Embryonic facial prominence (tissue), 1 donor: Measurements from ENCODE around the gene OLIG1.

ENCODE experiments used
- DNase-seq: peaks from one replicate; pipeline ENCODE4 v3.0.0-alpha.2; 2016; ENCODE audit errors: extremely low spot score

OLIG1 gene

GRCh38 chr21:33069994-33070743 lies at the start of gene OLIG1:
Gene OLIG1 (plus strand): TSS chr21:33070141. CDS start chr21:33070247, 106 bp downstream.
- DNase-seq, result no peak

DNA sequence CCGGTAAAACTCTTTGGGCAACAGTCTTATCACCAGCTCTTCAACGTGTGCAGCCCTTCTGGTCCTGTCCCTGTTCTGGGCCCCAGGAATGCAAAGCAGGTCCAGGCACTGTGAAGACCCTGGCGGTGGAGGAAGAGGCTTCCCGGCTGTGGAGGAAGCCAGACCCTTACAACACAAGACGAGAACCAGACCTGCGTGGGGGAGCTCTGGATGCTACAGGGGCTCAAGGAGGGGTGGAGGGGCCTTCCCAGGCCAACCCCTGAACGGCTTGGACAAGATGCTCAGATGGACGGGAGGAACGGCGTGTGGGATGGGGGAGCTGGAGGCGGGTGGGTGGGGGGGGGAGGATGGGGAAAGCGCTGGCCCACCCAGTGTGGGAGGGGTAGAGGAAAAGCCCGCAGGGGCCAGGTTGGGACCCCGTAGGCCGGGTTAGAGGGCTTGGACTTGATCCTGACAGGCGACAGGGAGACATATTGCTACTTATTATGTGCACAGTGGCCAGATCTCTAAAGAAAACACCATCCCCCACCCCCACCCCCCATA lies 49.3 kb upstream of the OLIG1 start:
- no peak for DNase-seq

- DNase-seq, result no peak
These were observed 48.8 kb upstream of the OLIG1 start for GRCh38 chr21:33021150-33021549.

DNA sequence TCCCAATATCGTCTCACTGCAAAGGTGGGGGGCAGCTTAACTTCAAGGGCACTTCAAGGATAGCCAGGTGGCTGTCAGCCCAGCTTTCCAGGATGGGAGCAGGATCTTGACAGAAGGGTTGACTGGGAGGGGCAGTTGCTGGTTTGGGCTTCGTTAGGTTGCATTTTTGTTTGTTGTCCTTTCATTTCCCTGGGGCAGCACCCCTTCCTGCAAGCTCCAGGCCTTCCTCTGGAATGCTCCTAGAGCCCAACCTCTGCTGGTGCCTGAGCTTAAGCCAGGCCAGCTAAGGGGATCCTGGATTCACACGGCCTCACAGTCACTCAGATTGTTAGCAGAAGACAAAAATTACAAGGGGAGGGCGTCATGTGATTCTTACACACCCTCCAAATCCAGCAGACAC lies 48.3 kb upstream of the OLIG1 start:
- DNase-seq, result no peak

DNA sequence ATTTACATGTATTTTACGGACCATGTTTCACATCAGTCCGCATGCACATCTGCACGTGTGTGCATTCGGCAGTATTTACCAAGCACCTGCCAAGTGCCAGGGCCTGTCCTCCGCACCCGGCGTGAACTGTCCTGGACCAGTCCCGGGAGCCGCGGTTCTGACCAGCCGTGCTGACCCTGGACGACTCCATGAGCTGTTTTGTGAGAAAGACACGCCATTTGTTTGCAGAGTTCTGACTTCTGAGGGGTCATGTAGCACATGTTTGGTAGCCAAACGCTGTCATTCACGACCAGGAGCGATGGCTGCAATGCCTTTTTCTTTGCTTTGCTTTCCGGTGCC lies 47.5 kb upstream of the OLIG1 start:
- no peak for DNase-seq

GRCh38 chr21:33022828-33023573 lies 46.9 kb upstream of the OLIG1 start:
- no peak for DNase-seq

DNA sequence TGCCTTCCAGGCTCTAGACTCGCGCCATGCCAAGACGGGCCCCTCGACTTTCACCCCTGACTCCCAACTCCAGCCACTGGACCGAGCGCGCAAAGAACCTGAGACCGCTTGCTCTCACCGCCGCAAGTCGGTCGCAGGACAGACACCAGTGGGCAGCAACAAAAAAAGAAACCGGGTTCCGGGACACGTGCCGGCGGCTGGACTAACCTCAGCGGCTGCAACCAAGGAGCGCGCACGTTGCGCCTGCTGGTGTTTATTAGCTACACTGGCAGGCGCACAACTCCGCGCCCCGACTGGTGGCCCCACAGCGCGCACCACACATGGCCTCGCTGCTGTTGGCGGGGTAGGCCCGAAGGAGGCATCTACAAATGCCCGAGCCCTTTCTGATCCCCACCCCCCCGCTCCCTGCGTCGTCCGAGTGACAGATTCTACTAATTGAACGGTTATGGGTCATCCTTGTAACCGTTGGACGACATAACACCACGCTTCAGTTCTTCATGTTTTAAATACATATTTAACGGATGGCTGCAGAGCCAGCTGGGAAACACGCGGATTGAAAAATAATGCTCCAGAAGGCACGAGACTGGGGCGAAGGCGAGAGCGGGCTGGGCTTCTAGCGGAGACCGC lies 46.3 kb upstream of the OLIG1 start:
- no peak for DNase-seq

- DNase-seq, result no peak
These were observed 45.5 kb upstream of the OLIG1 start for GRCh38 chr21:33024201-33025103.

GRCh38 chr21:33025106-33025488 lies 44.8 kb upstream of the OLIG1 start:
- DNase-seq, result no peak

DNA sequence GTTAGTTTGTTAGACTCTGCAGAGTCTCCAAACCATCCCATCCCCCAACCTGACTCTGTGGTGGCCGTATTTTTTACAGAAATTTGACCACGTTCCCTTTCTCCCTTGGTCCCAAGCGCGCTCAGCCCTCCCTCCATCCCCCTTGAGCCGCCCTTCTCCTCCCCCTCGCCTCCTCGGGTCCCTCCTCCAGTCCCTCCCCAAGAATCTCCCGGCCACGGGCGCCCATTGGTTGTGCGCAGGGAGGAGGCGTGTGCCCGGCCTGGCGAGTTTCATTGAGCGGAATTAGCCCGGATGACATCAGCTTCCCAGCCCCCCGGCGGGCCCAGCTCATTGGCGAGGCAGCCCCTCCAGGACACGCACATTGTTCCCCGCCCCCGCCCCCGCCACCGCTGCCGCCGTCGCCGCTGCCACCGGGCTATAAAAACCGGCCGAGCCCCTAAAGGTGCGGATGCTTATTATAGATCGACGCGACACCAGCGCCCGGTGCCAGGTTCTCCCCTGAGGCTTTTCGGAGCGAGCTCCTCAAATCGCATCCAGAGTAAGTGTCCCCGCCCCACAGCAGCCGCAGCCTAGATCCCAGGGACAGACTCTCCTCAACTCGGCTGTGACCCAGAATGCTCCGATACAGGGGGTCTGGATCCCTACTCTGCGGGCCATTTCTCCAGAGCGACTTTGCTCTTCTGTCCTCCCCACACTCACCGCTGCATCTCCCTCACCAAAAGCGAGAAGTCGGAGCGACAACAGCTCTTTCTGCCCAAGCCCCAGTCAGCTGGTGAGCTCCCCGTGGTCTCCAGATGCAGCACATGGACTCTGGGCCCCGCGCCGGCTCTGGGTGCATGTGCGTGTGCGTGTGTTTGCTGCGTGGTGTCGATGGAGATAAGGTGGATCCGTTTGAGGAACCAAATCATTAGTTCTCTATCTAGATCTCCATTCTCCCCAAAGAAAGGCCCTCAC lies 44.2 kb upstream of the OLIG1 start, which contains the start of gene OLIG2:
OLIG2 (plus strand) TSS at position 447 of the 954 bp plus-strand sequence. CDS start 928 bp downstream, outside the sequence.
- DNase-seq, result no peak

DNA sequence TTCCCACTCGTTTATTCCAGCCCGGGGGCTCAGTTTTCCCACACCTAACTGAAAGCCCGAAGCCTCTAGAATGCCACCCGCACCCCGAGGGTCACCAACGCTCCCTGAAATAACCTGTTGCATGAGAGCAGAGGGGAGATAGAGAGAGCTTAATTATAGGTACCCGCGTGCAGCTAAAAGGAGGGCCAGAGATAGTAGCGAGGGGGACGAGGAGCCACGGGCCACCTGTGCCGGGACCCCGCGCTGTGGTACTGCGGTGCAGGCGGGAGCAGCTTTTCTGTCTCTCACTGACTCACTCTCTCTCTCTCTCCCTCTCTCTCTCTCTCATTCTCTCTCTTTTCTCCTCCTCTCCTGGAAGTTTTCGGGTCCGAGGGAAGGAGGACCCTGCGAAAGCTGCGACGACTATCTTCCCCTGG lies 43.5 kb upstream of the OLIG1 start:
- DNase-seq, result no peak

GRCh38 chr21:33026878-33027400 lies 43.0 kb upstream of the OLIG1 start:
- no peak for DNase-seq

GRCh38 chr21:33027401-33028286 lies 42.3 kb upstream of the OLIG1 start:
- DNase-seq, result no peak

- no peak for DNase-seq
These were observed 41.7 kb upstream of the OLIG1 start for GRCh38 chr21:33028287-33028670.

DNA sequence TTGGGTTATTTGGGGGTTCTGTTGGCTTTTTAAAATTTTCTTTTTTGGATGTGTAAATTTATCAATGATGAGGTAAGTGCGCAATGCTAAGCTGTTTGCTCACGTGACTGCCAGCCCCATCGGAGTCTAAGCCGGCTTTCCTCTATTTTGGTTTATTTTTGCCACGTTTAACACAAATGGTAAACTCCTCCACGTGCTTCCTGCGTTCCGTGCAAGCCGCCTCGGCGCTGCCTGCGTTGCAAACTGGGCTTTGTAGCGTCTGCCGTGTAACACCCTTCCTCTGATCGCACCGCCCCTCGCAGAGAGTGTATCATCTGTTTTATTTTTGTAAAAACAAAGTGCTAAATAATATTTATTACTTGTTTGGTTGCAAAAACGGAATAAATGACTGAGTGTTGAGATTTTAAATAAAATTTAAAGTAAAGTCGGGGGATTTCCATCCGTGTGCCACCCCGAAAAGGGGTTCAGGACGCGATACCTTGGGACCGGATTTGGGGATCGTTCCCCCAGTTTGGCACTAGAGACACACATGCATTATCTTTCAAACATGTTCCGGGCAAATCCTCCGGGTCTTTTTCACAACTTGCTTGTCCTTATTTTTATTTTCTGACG lies 41.1 kb upstream of the OLIG1 start:
- no peak for DNase-seq

GRCh38 chr21:33029385-33029921 lies 40.5 kb upstream of the OLIG1 start:
- DNase-seq, result no peak

- DNase-seq, result no peak
These were observed 39.9 kb upstream of the OLIG1 start for GRCh38 chr21:33029975-33030461.

DNA sequence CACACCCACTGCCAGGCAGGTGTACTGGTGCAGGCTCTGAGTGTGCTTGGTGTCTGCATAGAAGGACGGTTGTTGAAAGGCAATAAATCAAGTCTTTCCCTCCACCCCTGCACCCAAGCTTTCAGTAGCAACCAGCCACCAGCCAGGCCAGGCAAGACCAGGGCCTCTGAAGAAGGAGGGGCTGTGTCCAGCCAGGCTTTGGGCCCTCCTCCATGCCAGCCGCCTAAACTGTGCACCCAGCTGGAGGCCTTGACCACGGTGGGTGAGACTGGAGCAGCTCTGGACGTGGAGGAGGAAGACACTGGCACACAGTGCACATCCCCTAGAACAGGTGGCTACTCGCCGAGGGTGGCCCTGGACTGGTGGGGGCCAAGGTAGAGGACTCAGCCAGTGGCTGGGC lies 39.3 kb upstream of the OLIG1 start:
- no peak for DNase-seq
